BE2C (cell line): ENCODE results near the gene ATP4A.

Experiments
- DNase-seq: peaks from one replicate; pipeline ENCODE4 v3.0.0-alpha.2; 2020
- H3K27me3 ChIP-seq: fragments of 250-450 bp; sonication (Bioruptor Pico); 2 replicates; pipeline ENCODE4 v1.5.1; 2020; ENCODE audit warnings: mild to moderate bottlenecking
- H3K36me3 ChIP-seq: fragments of 250-450 bp; sonication (Bioruptor Pico); 2 replicates; pipeline ENCODE4 v1.5.1; 2020; ENCODE audit warnings: mild to moderate bottlenecking
- H3K4me1 ChIP-seq: fragments of 250-450 bp; sonication (Bioruptor Pico); 2 replicates; pipeline ENCODE4 v1.5.1; 2020
- H3K4me3 ChIP-seq: 2 replicates; pipeline ENCODE4 v1.5.1; 2011; ENCODE audit warnings: low read depth, low read length
- H3K9me3 ChIP-seq: fragments of 250-450 bp; sonication (Bioruptor Pico); 2 replicates; pipeline ENCODE4 v1.5.1; 2020
- CTCF ChIP-seq: IDR thresholded peaks from 2 replicates; pipeline ENCODE4 v1.5.1; 2012; ENCODE audit warnings: mild to moderate bottlenecking, low read depth, low read length

ATP4A gene

GRCh38 chr19:35525873-35526272 lies 37.6 kb downstream of the ATP4A start:
- no peak for TF ChIP-seq CTCF
- no peak overlapping the region for H3K4me3 ChIP-seq
- peaks cover 25% of the 10 kb centered on the region for H3K27me3 ChIP-seq
- DNase-seq, result no peak
- H3K9me3 ChIP-seq, result no peaks in the 10 kb centered on the region
- no peaks in the 10 kb centered on the region for H3K36me3 ChIP-seq
- no peaks in the 10 kb centered on the region for H3K4me1 ChIP-seq

GRCh38 chr19:35524181-35524837 lies 39.1 kb downstream of the ATP4A start:
- H3K9me3 ChIP-seq, result no peaks in the 10 kb centered on the region
- H3K36me3 ChIP-seq, result no peaks in the 10 kb centered on the region
- H3K4me1 ChIP-seq, result no peaks in the 10 kb centered on the region
- peaks cover 9% of the 10 kb centered on the region for H3K27me3 ChIP-seq
- H3K4me3 ChIP-seq, result no peak overlapping the region
- DNase-seq, result no peak
- no peak for TF ChIP-seq CTCF

- H3K4me1 ChIP-seq, result no peaks in the 10 kb centered on the region
- H3K4me3 ChIP-seq, result no peak overlapping the region
- no peak for DNase-seq
- no peaks in the 10 kb centered on the region; the same call in 1 of the 2 replicates for H3K27me3 ChIP-seq
- TF ChIP-seq CTCF, result no peak
- no peaks in the 10 kb centered on the region for H3K9me3 ChIP-seq
- no peaks in the 10 kb centered on the region for H3K36me3 ChIP-seq
Measured at GRCh38 chr19:35522745-35523327, 40.6 kb downstream of the ATP4A start.

GRCh38 chr19:35521124-35521743 lies 42.2 kb downstream of the ATP4A start:
- Histone ChIP-seq H3K27me3 (no peaks in the 10 kb centered on the region), H3K4me1 (no peaks in the 10 kb centered on the region), H3K36me3 (no peaks in the 10 kb centered on the region), H3K4me3 (no peak overlapping the region), H3K9me3 (no peaks in the 10 kb centered on the region)
- no peak for DNase-seq
- TF ChIP-seq CTCF, result no peak

- no peak overlapping the region for H3K4me3 ChIP-seq
- no peaks in the 10 kb centered on the region for H3K27me3 ChIP-seq
- no peaks in the 10 kb centered on the region for H3K9me3 ChIP-seq
- no peak for TF ChIP-seq CTCF
- DNase-seq, result no peak
- no peaks in the 10 kb centered on the region for H3K4me1 ChIP-seq
- no peaks in the 10 kb centered on the region for H3K36me3 ChIP-seq
Measured at GRCh38 chr19:35519291-35519690, 44.2 kb downstream of the ATP4A start.

GRCh38 chr19:35518313-35518712 lies 45.1 kb downstream of the ATP4A start:
- peaks cover 3% of the 10 kb centered on the region for H3K27me3 ChIP-seq
- H3K36me3 ChIP-seq, result no peaks in the 10 kb centered on the region
- H3K9me3 ChIP-seq, result no peaks in the 10 kb centered on the region
- no peak for DNase-seq
- H3K4me3 ChIP-seq, result no peak overlapping the region
- no peak for TF ChIP-seq CTCF
- H3K4me1 ChIP-seq, result no peaks in the 10 kb centered on the region
